ENCODE results near the gene TRIML2. TPM values are rescaled to one million over a fixed set of nuclear protein-coding genes. Genes with fewer than 3 reads are reported as not detected.

TRIML2 gene
- total and polyA plus RNA-seq, 9 of the 15 experiments (the other 6 are each of a cell fraction or from before 2014, with no cell fraction given) = 0.03 to 0.16 TPM; not detected in 7

Small RNAs within 50 kb of the gene (small RNA-seq; reads per million reads assigned to genes)
- gene RNU6-173P = not detected

Other genes starting within 250 kb of the TRIML2 start
- gene ZFP42, start 113.8 kb downstream of the TRIML2 start, total RNA-seq (2014; rRNA removed) = 0.09 and 0.12 TPM in 2 replicates
- gene ZFP42, start 113.8 kb downstream of the TRIML2 start, total RNA-seq (2014; rRNA removed; fragmentation: Illumina TruSeq; extraction: Trizol) = 0.13 and 0.18 TPM in 2 replicates
- 0.08 and 0.18 TPM in 2 replicates for gene ZFP42, start 113.8 kb downstream of the TRIML2 start, total RNA-seq (2015; rRNA removed; fragmentation: Illumina TruSeq; extraction: Trizol)
- 0.20 and 0.31 TPM in 2 replicates for gene ZFP42, start 113.8 kb downstream of the TRIML2 start, total RNA-seq (2021)
- 0.49 and 0.64 TPM in 2 replicates for gene ZFP42, start 113.8 kb downstream of the TRIML2 start, polyA plus RNA-seq (2011; rRNA removed)
- 0.17 and 0.21 TPM in 2 replicates for gene ZFP42, start 113.8 kb downstream of the TRIML2 start, polyA plus RNA-seq (2014; fragmentation: Illumina TruSeq; extraction: Trizol)
- under 1 TPM; 0.15 to 0.27 TPM for gene ZFP42, start 113.8 kb downstream of the TRIML2 start, polyA plus RNA-seq (2014; fragmentation: Nextera tagmentation; extraction: Ambion mirVana)
- gene ZFP42, start 113.8 kb downstream of the TRIML2 start, polyA plus RNA-seq (2014; rRNA removed) = 0.08 and 0.41 TPM in 2 replicates
- gene TRIML1, start 29.8 kb upstream of the TRIML2 start, total RNA-seq (2014; rRNA removed) = not detected in 2 replicates
- not detected in 2 replicates for gene TRIML1, start 29.8 kb upstream of the TRIML2 start, total RNA-seq (2014; rRNA removed; fragmentation: Illumina TruSeq; extraction: Trizol)
- not detected in 2 replicates for gene TRIML1, start 29.8 kb upstream of the TRIML2 start, total RNA-seq (2015; rRNA removed; fragmentation: Illumina TruSeq; extraction: Trizol)
- gene TRIML1, start 29.8 kb upstream of the TRIML2 start, total RNA-seq (2021) = not detected in 2 replicates
- not detected in 2 replicates for gene TRIML1, start 29.8 kb upstream of the TRIML2 start, polyA plus RNA-seq (2011; rRNA removed)
- not detected in 2 replicates for gene TRIML1, start 29.8 kb upstream of the TRIML2 start, polyA plus RNA-seq (2014; fragmentation: Illumina TruSeq; extraction: Trizol)
- gene TRIML1, start 29.8 kb upstream of the TRIML2 start, polyA plus RNA-seq (2014; fragmentation: Nextera tagmentation; extraction: Ambion mirVana) = under 1 TPM in 1 of 2 experiments, not detected in 1; 0.10 TPM
- gene TRIML1, start 29.8 kb upstream of the TRIML2 start, polyA plus RNA-seq (2014; rRNA removed) = not detected in 2 replicates